DOHH2 (cell line): ENCODE data around the gene FOXP4.

Experiments used
- EZH2phosphoT487 ChIP-seq: fragments of 200-600 bp; sonication (generic); IDR thresholded peaks from 2 replicates; pipeline ENCODE4 v1.6.1; 2017; ENCODE audit warnings: borderline replicate concordance, mild to moderate bottlenecking, antibody characterized with exemption, low read length, moderate library complexity, mixed read lengths
- TF ChIP-seq, protein P1 (sequence below): fragments of 200-600 bp; sonication (generic); IDR thresholded peaks from one replicate; pipeline ENCODE4 v1.5.1; 2014; ENCODE audit warnings: antibody characterized with exemption, mild to moderate bottlenecking, low read depth, low read length; ENCODE audit not compliant: poor library complexity, severe bottlenecking

DNA sequence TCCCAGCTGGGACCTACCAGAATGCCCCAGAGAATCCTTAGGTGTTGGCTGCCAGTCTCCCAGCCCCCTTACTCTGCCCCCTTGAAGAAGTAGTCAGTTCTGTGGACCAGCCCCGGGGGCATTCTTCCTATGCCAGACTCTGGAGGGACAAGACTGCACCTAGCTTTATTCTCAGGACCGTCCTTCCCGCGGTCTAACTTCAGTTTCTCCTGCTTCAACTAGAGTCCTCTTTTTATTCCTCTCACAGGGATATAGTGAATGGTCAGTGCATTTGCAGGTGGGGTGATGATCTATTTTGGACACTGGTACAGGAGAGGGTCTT lies 56.2 kb downstream of the FOXP4 start:
- TF ChIP-seq, protein P1, sequence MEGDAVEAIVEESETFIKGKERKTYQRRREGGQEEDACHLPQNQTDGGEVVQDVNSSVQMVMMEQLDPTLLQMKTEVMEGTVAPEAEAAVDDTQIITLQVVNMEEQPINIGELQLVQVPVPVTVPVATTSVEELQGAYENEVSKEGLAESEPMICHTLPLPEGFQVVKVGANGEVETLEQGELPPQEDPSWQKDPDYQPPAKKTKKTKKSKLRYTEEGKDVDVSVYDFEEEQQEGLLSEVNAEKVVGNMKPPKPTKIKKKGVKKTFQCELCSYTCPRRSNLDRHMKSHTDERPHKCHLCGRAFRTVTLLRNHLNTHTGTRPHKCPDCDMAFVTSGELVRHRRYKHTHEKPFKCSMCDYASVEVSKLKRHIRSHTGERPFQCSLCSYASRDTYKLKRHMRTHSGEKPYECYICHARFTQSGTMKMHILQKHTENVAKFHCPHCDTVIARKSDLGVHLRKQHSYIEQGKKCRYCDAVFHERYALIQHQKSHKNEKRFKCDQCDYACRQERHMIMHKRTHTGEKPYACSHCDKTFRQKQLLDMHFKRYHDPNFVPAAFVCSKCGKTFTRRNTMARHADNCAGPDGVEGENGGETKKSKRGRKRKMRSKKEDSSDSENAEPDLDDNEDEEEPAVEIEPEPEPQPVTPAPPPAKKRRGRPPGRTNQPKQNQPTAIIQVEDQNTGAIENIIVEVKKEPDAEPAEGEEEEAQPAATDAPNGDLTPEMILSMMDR: no peak
- TF ChIP-seq EZH2phosphoT487: no peak
